ENCODE data around the gene SHISA7. TPM values are rescaled to one million over a fixed set of nuclear protein-coding genes. Genes with fewer than 3 reads are reported as not detected.

The SHISA7 gene
- total and polyA plus RNA-seq, 2 of the 4 experiments (the other 2 are of a cell fraction), result not detected

DNA sequence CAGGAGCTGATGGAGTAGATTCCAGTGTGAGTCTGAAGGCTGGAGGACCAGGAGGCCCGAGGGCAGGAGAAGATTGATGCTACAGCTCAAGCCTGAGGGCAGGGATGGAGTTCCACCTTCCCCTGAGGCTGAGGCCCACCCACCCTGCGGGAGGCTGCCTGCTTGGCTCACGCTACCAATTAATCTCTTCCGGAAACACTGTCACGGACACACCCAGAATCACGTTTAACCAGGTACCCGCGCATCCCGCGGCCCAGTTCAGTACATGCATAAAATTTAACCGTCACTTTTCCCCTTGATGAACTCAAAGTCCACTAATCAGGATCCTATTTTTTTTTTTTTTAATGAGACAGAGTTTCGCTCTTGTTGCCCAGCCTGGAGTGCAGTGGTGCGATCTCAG, 28.2 kb upstream of the SHISA7 start:
- Histone ChIP-seq H3K36me3 (ENCODE audit: control insufficient read depth, insufficient read depth, low read length) (no peaks in the 10 kb centered on the region), H2AFZ (replicated peaks; ENCODE audit: low read length, poor library complexity) (no peak overlapping the region), H2BK20ac (ENCODE audit: low read depth, low read length) (no peak overlapping the region), H2AK9ac (replicated peaks; ENCODE audit: low read depth, low read length, poor library complexity) (peak overlapping the region; percentile 9), H3K27ac (ENCODE audit: insufficient read depth, low read length) (no peak overlapping the region), H3K4me1 (ENCODE audit: control insufficient read depth, insufficient read depth, low read length) (peaks cover 12% of the 10 kb centered on the region), H3K9me1 (ENCODE audit: insufficient read depth, low read length) (peaks cover 8% of the 10 kb centered on the region; the same call in 1 of the 2 replicates), H4K5ac (ENCODE audit: low read depth, low read length) (no peak overlapping the region), H3K4ac (ENCODE audit: low read depth, low read length) (no peak overlapping the region), H4K91ac (ENCODE audit: insufficient read depth, low read depth, low read length) (no peak overlapping the region; the same call in 1 of the 2 replicates), H2BK5ac (ENCODE audit: low read depth, low read length, poor library complexity, severe bottlenecking) (no peak overlapping the region), H4K8ac (ENCODE audit: low read depth in 2 of 2, low read length in 2 of 2) (no peak overlapping the region), H3K4me2 (ENCODE audit: low read depth, low read length) (no peak overlapping the region), H3K9me3 (ENCODE audit: control insufficient read depth, insufficient read depth, low read length) (no peaks in the 10 kb centered on the region), H2BK120ac (ENCODE audit: low read depth, low read length) (no peak overlapping the region), H3K56ac (ENCODE audit: extremely low read depth, insufficient read depth, low read length) (no peak overlapping the region), H3K18ac (ENCODE audit: low read depth, low read length) (no peak overlapping the region), H3K4me3 (ENCODE audit: insufficient read depth, low read depth, low read length) (no peak overlapping the region), H3K27me3 (ENCODE audit: control insufficient read depth, insufficient read depth, low read length) (no peaks in the 10 kb centered on the region), H3K23ac (ENCODE audit: low read depth, low read length) (no peak overlapping the region), H3K9ac (ENCODE audit: low read depth, low read length) (no peak overlapping the region), H4K20me1 (ENCODE audit: insufficient read depth, low read length) (no peaks in the 10 kb centered on the region), H3K14ac (replicated peaks; ENCODE audit: low read depth, low read length) (no peak overlapping the region), H2BK15ac (ENCODE audit: low read depth, low read length) (no peak overlapping the region), H3K79me1 (ENCODE audit: low read depth in 1 of 2, low read length in 2 of 2) (peaks cover 0 to 4% of the 10 kb centered on the region in 2 experiments; a peak in 1 of 4 replicates), H2AK5ac (ENCODE audit: low read depth, low read length) (no peak overlapping the region)
- dilution Hi-C loops (cut with HindIII; ENCODE audit: low sequenced_read_pairs, unreplicated experiment) (no loop called here), intact Hi-C loops (cut with micrococcal nuclease) (no loop called here), in situ Hi-C loops (cut with MboI; ENCODE audit: low sequenced_read_pairs) (no loop called here)
- ATAC-seq (ENCODE audit: low read depth), result no peak
- 91% methylated on average over 4 of the region's 13 CpGs; no CpG with 5 or more reads in 1 of the 2 experiments for WGBS, 2 experiments (ENCODE audit: extremely low coverage in 2 of 2, insufficient read length in 1 of 2)
- ChIA-PET POLR2A (ENCODE audit: unreplicated experiment) (no interaction called here), CTCF (interaction anchor here (1.8 kb wide), 1 partner anchor 33 kb away, joined by 9 read pairs; no protein-coding TSS in a partner anchor)
- TF ChIP-seq POLR2A (IDR thresholded peaks at IDR 0.05; ENCODE audit: low read depth, low read length) (no peak), RFX5 (IDR thresholded peaks at IDR 0.05; ENCODE audit: low read depth, low read length) (no peak), BHLHE40 (IDR thresholded peaks at IDR 0.05; ENCODE audit: low read depth, low read length) (no peak), FOS (IDR thresholded peaks at IDR 0.05; ENCODE audit: low read depth, low read length) (no peak), NFE2L2 (IDR thresholded peaks at IDR 0.05; ENCODE audit: low read depth, low read length) (no peak), MXI1 (IDR thresholded peaks at IDR 0.05; ENCODE audit: borderline replicate concordance, low read depth, low read length) (no peak), RAD21 (IDR thresholded peaks at IDR 0.05; ENCODE audit: low read length) (no peak), SMC3 (IDR thresholded peaks at IDR 0.05; ENCODE audit: low read depth, low read length) (no peak), RCOR1 (IDR thresholded peaks at IDR 0.05; ENCODE audit: insufficient replicate concordance, low read length) (no peak), MAFK (IDR thresholded peaks at IDR 0.05; ENCODE audit: low read depth, low read length) (no peak), CEBPB (IDR thresholded peaks at IDR 0.05; ENCODE audit: low read depth, low read length) (no peak), CHD1 (IDR thresholded peaks at IDR 0.05; ENCODE audit: low read depth, low read length) (no peak), MAZ (IDR thresholded peaks at IDR 0.05; ENCODE audit: borderline replicate concordance, low read depth, low read length) (no peak)
- TF ChIP-seq, protein P1, sequence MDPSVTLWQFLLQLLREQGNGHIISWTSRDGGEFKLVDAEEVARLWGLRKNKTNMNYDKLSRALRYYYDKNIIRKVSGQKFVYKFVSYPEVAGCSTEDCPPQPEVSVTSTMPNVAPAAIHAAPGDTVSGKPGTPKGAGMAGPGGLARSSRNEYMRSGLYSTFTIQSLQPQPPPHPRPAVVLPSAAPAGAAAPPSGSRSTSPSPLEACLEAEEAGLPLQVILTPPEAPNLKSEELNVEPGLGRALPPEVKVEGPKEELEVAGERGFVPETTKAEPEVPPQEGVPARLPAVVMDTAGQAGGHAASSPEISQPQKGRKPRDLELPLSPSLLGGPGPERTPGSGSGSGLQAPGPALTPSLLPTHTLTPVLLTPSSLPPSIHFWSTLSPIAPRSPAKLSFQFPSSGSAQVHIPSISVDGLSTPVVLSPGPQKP (IDR thresholded peaks at IDR 0.05; ENCODE audit: borderline replicate concordance, low read depth, low read length), result no peak
- TF ChIP-seq, protein P2, sequence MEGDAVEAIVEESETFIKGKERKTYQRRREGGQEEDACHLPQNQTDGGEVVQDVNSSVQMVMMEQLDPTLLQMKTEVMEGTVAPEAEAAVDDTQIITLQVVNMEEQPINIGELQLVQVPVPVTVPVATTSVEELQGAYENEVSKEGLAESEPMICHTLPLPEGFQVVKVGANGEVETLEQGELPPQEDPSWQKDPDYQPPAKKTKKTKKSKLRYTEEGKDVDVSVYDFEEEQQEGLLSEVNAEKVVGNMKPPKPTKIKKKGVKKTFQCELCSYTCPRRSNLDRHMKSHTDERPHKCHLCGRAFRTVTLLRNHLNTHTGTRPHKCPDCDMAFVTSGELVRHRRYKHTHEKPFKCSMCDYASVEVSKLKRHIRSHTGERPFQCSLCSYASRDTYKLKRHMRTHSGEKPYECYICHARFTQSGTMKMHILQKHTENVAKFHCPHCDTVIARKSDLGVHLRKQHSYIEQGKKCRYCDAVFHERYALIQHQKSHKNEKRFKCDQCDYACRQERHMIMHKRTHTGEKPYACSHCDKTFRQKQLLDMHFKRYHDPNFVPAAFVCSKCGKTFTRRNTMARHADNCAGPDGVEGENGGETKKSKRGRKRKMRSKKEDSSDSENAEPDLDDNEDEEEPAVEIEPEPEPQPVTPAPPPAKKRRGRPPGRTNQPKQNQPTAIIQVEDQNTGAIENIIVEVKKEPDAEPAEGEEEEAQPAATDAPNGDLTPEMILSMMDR (conservative IDR thresholded peaks at IDR 0.05; ENCODE audit: low read depth, low read length), result no peak
- TF ChIP-seq, protein P3, sequence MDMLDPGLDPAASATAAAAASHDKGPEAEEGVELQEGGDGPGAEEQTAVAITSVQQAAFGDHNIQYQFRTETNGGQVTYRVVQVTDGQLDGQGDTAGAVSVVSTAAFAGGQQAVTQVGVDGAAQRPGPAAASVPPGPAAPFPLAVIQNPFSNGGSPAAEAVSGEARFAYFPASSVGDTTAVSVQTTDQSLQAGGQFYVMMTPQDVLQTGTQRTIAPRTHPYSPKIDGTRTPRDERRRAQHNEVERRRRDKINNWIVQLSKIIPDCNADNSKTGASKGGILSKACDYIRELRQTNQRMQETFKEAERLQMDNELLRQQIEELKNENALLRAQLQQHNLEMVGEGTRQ (IDR thresholded peaks at IDR 0.05; ENCODE audit: low read depth, low read length), result no peak
- no TSS peak for BruUV-seq (replicated peaks)
- no peak for DNase-seq

Measured in IMR-90 (cell line).